Medulla oblongata (tissue), 1 donor: ENCODE results near the gene BDNF.

Experiments
- DNase-seq: peaks from one replicate; pipeline ENCODE4 v3.0.0-alpha.2; 2015; ENCODE audit errors: extremely low spot score

Gene BDNF

GRCh38 chr11:27625347-27625912 lies 74.8 kb downstream of the BDNF start:
- no peak for DNase-seq

DNA sequence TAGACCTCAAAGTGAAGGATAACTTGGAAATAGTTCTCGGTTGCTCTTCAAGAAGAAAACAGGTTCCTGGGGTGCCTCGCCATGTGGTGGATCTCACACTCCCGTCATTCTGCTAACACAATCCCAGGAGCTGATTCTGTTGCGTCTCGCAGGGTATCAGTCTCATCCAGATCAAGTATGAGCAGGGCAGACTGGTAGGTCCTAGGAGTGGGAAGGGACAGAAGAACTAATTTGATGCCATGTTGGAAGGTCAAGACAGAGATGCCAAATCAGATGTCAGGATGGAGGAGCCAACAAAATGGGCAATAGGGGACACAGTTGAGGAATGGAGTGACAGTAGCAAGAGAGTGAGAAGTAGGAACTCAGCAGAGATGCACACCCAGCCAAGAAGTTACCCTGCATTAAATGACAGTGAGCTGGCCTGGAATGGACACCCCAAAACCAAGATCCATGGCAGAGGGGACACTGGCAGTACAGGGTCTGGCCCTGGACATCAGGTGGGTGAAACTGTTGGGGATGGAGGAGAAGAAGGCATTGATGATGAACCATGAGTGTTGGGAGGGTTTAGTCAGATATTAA lies 76.2 kb downstream of the BDNF start:
- no peak for DNase-seq

- no peak for DNase-seq
These were observed 77.5 kb downstream of the BDNF start for GRCh38 chr11:27622541-27623300.

GRCh38 chr11:27621405-27622161 lies 78.7 kb downstream of the BDNF start:
- DNase-seq: peak; percentile 20

DNA sequence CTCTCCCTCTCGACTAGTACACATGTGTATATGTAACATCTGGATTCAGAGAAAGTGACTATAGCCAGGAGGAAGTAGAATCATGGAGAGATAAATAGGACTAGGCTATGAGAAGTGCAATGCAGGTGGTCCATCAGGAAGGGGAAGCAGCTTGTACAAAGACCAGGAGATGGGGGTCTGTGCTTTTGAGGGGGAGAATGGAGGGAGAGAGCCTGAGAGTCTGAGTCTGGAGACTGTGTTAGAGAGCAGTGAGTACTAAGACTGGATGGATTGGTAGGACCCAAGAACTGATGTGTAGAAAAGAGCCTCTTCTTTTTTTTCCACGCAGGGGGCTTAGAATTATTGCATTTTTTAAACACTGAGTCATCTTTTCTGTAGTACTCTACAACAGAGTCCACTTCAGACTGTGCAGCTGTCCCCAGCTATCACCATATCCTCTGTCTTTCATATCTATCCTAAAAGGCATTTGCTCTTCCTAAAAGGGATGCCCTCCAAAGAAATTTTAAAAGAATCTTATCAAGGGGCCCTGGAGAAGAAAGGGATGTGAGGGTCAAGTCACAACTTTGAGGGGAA lies 80.4 kb downstream of the BDNF start:
- DNase-seq: no peak

DNA sequence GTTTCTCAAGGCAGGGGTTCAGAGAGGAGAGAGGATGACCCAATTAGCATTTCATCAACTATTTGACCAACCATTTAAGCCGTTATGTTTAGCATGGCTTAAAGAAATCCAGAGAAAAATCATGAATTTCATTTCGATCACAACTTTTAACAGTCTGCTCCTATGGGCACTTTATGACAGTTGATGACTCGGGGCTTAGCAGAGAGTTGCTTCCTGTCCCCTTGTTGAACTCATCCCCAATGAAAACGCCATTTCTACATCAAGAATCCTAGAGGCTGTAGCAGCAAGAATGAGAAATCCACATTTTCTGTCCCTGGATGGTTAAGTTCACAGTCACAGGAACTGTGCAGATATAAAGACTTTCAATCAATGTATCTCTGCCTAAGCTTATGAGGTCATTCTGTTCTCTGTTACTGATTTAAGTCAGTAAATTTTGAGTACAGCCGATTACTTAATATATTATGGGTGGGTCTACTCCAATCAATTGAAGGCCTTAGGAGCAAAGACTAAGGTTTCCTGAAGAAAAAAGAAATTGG lies 81.1 kb downstream of the BDNF start:
- DNase-seq: no peak

DNA sequence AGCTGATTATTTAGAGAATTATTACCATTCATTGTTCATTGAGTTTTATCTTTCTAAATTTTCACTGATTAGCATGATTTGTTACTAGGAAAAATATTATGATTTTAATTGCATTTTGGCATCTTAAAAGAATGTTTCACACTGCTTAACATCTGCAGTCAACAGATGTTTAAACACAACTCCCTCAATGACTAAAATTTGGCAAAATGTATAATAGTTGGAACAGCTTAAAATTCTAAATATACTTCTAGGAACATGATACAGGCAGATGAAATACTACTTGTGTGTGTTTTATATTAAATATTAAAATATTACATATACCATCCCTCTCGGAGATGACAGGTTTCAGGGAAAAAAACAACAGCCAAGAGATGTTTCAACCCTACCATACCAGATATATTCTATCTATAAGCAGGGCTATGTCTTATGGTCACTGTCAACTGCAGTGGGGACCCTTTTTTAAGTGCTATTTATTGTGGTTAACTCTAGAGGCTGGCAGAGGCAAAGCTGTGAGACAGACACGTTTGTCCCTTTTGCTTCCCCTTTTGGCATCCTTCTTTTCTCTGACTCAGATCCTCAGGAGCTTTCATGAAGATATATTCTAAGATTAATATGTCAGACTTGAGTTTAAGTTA lies 81.9 kb downstream of the BDNF start:
- DNase-seq: no peak

DNA sequence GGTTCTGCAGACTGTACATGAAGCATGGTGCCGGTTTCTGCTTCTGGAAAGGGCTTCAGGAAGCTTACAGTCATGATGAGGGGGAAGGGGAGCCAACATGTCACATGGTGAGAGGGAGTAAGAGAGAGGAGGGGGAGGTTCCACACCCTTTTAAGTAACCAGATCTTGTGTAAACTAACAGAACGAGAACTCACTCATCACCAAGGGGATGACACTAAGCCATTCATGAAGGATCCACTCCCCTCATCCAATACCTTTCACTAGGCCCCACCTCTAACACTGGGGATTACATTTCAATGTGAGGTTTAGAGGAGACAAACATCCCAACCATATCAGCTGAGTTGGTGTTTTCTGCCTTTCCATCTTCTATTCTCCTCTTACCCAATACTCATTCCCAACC lies 83.5 kb downstream of the BDNF start:
- DNase-seq: no peak

DNA sequence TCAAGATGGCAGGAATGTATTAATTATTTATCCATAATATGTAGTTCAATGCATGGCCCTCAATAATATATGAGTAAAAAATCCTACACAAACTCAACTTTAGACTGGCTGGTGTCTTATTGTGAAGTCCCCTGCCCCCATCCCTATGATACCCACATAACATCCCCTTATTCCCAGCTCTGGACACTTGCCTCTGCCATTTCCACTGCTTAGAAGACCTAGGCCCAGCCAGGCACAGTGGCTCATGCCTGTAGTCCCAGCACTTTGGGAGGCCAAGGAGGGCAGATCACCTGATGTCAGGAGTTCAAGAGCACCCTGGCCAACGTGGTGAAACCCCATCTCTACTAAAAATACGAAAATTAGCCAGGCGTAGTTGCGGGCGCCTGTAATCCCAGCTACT lies 84.4 kb downstream of the BDNF start:
- DNase-seq: no peak

DNA sequence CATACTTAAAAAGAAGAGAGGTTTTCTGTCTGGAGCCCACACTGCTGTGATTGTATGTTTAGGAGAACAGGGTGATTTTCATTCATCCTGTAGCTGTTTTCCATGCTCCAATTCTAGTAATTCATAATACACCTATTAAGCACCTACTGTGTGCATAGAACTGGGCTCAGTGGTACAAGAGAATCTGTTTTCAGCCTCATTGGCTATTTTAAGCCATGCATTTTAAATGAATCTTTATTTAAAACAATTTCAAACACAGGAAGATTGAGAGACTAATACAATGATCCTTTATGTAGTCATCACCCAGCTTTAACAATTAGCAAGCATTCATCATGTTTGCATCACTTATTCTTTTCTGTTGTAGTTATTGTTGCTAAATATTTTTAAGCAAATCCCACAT lies 86.2 kb downstream of the BDNF start:
- no peak for DNase-seq

DNA sequence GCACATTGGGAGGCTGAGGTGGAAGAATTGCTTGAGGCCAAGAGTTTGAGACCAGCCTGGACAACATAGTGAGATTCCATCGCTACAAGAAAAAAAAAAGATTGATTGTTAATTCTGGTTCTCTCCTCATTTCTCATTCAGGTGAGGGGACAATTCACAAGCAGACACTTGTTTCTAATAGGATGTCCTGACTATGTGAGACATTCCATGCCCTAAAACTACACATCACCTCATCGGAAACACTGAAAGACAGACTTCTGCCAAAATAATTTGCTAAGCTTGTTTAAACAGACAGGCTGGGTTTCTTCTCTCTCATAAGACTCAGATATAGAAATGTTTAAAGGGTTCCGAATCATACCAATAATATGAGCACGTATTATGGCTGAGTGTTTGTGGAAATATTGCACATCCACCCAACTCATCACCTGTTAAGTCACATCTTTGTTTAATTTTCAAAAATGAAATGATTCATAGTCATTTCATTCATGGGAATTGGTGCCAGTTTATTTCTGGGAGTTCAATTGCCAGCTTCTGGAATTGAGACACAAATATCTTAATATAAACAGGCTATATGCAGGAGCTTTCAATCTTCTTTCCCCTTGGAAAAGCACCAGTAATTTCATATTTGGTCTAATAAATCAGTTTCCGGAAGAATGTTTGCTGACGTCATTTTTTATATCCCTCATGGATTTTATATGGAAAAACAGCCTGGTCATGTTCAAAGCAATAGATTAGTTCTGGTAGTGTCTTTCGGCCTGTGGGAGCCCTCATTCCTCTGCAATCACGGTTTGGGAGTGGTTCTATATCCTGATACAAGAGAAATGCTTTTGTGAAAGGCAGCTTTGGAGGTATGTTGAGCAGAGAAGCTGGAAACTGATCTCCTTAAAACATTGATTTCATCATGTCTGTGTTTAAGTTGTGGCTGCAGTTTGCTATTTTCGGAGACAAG lies 87.0 kb downstream of the BDNF start:
- no peak for DNase-seq

GRCh38 chr11:27611947-27612455 lies 88.3 kb downstream of the BDNF start:
- DNase-seq: no peak

GRCh38 chr11:27611390-27611789 lies 88.9 kb downstream of the BDNF start:
- DNase-seq: no peak

GRCh38 chr11:27610946-27611345 lies 89.3 kb downstream of the BDNF start:
- no peak for DNase-seq

DNA sequence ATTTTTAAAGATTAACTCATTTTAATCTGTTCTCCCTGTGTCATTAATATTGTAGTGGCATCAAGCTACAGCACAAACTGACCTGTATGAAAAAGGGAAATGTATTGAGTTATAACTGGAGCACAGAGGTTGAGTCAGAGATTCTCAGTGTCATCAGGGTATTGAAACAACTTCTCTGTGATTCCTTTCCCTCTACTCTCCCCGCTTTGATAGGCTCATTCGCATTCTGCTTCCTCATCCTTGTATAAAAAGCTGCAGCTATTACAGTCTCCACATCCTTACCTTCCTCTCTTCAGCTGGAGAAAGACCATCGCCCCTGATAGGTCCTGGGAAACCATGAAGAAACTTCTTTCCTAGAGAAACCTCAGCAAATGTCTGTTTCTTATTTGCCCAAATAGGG lies 90.0 kb downstream of the BDNF start:
- no peak for DNase-seq

GRCh38 chr11:27608951-27609350 lies 91.3 kb downstream of the BDNF start:
- DNase-seq: no peak

DNA sequence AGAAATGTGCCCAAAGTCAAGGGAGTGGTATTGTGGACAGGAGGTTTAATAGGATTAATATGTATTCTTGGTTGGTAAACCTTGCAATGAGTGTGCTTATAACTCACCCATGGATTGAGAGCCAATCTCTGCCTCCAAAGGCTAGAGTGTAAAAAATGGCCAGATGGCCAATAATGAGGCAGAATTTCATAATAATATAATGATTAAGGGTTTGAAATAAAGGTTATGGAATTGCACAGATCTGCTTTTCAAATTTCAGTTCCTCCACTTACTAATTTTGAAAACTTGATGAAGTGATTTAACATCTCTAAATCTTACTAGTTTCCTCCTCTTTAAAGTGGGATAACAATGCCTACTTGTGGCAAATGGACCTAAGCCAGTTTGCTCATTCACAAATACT lies 94.8 kb downstream of the BDNF start:
- no peak for DNase-seq
